COLO668 (cell line): ENCODE results near the gene ARHGAP20.

Experiments
- DNase-seq: peaks from one replicate; lab custom pipeline; 2025; ENCODE audit not compliant: unreplicated experiment; lab: John Stamatoyannopoulos, UW

The ARHGAP20 gene

GRCh38 chr11:110720431-110721275 is 8.4 kb upstream of the ARHGAP20 start:
- DNase-seq = no peak

- DNase-seq = no peak
Measured at GRCh38 chr11:110716361-110716760, 4.1 kb upstream of the ARHGAP20 start.

GRCh38 chr11:110715541-110715940 is 3.3 kb upstream of the ARHGAP20 start:
- no peak for DNase-seq

- DNase-seq = no peak
Measured at GRCh38 chr11:110713449-110713776, 1.2 kb upstream of the ARHGAP20 start.

GRCh38 chr11:110712659-110713448 is 617 bp upstream of the ARHGAP20 start:
- no peak for DNase-seq

- no peak for DNase-seq
Measured at GRCh38 chr11:110711448-110711775, 825 bp downstream of the ARHGAP20 start.

- peak; percentile 34 for DNase-seq
Measured at GRCh38 chr11:110710628-110711381, 1.4 kb downstream of the ARHGAP20 start.

- no peak for DNase-seq
Measured at GRCh38 chr11:110704210-110704864, 7.9 kb downstream of the ARHGAP20 start.

- DNase-seq = no peak
Measured at GRCh38 chr11:110691926-110692325, 20.3 kb downstream of the ARHGAP20 start.

GRCh38 chr11:110689306-110689705 is 22.9 kb downstream of the ARHGAP20 start:
- no peak for DNase-seq

- no peak for DNase-seq
Measured at GRCh38 chr11:110679323-110679975, 32.8 kb downstream of the ARHGAP20 start.

GRCh38 chr11:110675548-110675947 is 36.7 kb downstream of the ARHGAP20 start:
- DNase-seq = no peak

- DNase-seq = no peak
Measured at GRCh38 chr11:110665689-110666465, 46.4 kb downstream of the ARHGAP20 start.

- no peak for DNase-seq
Measured at GRCh38 chr11:110655967-110656366, 56.3 kb downstream of the ARHGAP20 start.

- DNase-seq = no peak
Measured at GRCh38 chr11:110654456-110654855, 57.8 kb downstream of the ARHGAP20 start.

GRCh38 chr11:110645253-110645652 is 67.0 kb downstream of the ARHGAP20 start:
- DNase-seq = no peak

GRCh38 chr11:110634370-110634769 is 77.9 kb downstream of the ARHGAP20 start:
- no peak for DNase-seq

- DNase-seq = no peak
Measured at GRCh38 chr11:110631551-110631950, 80.7 kb downstream of the ARHGAP20 start.

- no peak for DNase-seq
Measured at GRCh38 chr11:110629594-110629993, 82.6 kb downstream of the ARHGAP20 start.

GRCh38 chr11:110621826-110622225 is 90.4 kb downstream of the ARHGAP20 start:
- DNase-seq = no peak
